GM23338 (cell line): ENCODE data around the gene SORT1. TPM values are rescaled to one million over a fixed set of nuclear protein-coding genes. Genes with fewer than 3 reads are reported as not detected.

Experiments
- ATAC-seq: fragments of 200-7000 bp; cut with Tn5 transposase; 3 replicates; pipeline ENCODE4 v1.9.1; 2020
- DNase-seq: peaks from one replicate; pipeline ENCODE4 v3.0.0-alpha.2; 2015; ENCODE audit warnings: low spot score
- H2AFZ ChIP-seq: fragments of 200-600 bp; sonication (generic); 2 replicates; pipeline ENCODE4 v1.8.0; 2016; ENCODE audit warnings: antibody characterized with exemption, mild to moderate bottlenecking, moderate library complexity
- H3F3A ChIP-seq: fragments of 200-600 bp; sonication (generic); replicated peaks from 2 replicates; pipeline ENCODE4 v1.8.0; 2017; ENCODE audit warnings: antibody characterized with exemption, mixed run types, low read depth
- H3K27ac ChIP-seq: fragments of 200-600 bp; sonication (generic); 2 replicates; pipeline ENCODE4 v1.6.1; 2016; ENCODE audit warnings: low read depth
- H3K27me3 ChIP-seq: fragments of 200-600 bp; sonication (generic); 2 replicates; pipeline ENCODE4 v1.8.0; 2016; ENCODE audit warnings: mild to moderate bottlenecking, mixed run types, moderate library complexity; ENCODE audit not compliant: insufficient read depth
- H3K36me3 ChIP-seq: fragments of 200-600 bp; sonication (generic); 2 replicates; pipeline ENCODE4 v1.8.0; 2016; ENCODE audit warnings: mild to moderate bottlenecking; ENCODE audit not compliant: insufficient read depth
- H3K4me1 ChIP-seq: fragments of 200-600 bp; sonication (generic); 2 replicates; pipeline ENCODE4 v1.8.0; 2016; ENCODE audit warnings: mild to moderate bottlenecking, moderate library complexity; ENCODE audit not compliant: insufficient read depth
- H3K4me2 ChIP-seq: fragments of 200-600 bp; sonication (generic); 2 replicates; pipeline ENCODE4 v1.7.1; 2017; ENCODE audit warnings: mixed run types
- H3K4me3 ChIP-seq: fragments of 200-600 bp; sonication (generic); 2 replicates; pipeline ENCODE4 v1.6.1; 2016; ENCODE audit warnings: mixed run types
- H3K79me2 ChIP-seq: fragments of 200-600 bp; sonication (generic); replicated peaks from 2 replicates; pipeline ENCODE4 v1.8.0; 2017; ENCODE audit warnings: mild to moderate bottlenecking; ENCODE audit not compliant: insufficient read depth
- H3K9me2 ChIP-seq: fragments of 200-600 bp; sonication (generic); 2 replicates; pipeline ENCODE4 v1.8.0; 2017; ENCODE audit not compliant: insufficient read depth
- H4K20me1 ChIP-seq: fragments of 200-600 bp; sonication (generic); replicated peaks from 2 replicates; pipeline ENCODE4 v1.8.0; 2017; ENCODE audit warnings: mild to moderate bottlenecking; ENCODE audit not compliant: insufficient read depth
- H3K27ac Mint-ChIP-seq: 2 replicates; pipeline ENCODE4 v1.8.0; 2020; ENCODE audit warnings: inconsistent platforms, mild to moderate bottlenecking, moderate library complexity, mixed read lengths
- H3K27me3 Mint-ChIP-seq: 3 replicates; pipeline ENCODE4 v1.8.0; 2022; ENCODE audit warnings: low read depth, mild to moderate bottlenecking, moderate library complexity, mixed read lengths, inconsistent platforms; ENCODE audit not compliant: insufficient read depth, poor library complexity
- H3K36me3 Mint-ChIP-seq: 3 replicates; pipeline ENCODE4 v1.8.0; 2021; ENCODE audit warnings: low read depth, mild to moderate bottlenecking, inconsistent platforms, moderate library complexity, mixed read lengths
- H3K4me1 Mint-ChIP-seq: 3 replicates; pipeline ENCODE4 v1.8.0; 2020; ENCODE audit warnings: mild to moderate bottlenecking, inconsistent platforms, mixed read lengths
- H3K4me3 Mint-ChIP-seq: 3 replicates; pipeline ENCODE4 v1.8.0; 2021; ENCODE audit warnings: moderate library complexity, mild to moderate bottlenecking, inconsistent platforms, mixed read lengths
- H3K9me3 Mint-ChIP-seq: 3 replicates; pipeline ENCODE4 v1.8.0; 2020; ENCODE audit warnings: moderate library complexity, mild to moderate bottlenecking, inconsistent platforms, mixed read lengths
- CTCF ChIP-seq, 2 experiments: fragments of 200-600 bp in 1 of 2; sonication (generic) in 1 of 2; conservative IDR thresholded peaks; 2 replicates each; pipeline versions ENCODE4 v1.5.1 to v1.6.1; 2016 to 2017; ENCODE audit warnings: antibody characterized with exemption in 2 of 2, low read depth in 2 of 2, mild to moderate bottlenecking in 2 of 2, moderate library complexity in 1 of 2
- ETS1 ChIP-seq: IDR thresholded peaks from 2 replicates; pipeline ENCODE4 v1.6.1; 2016; ENCODE audit warnings: antibody characterized with exemption
- EZH2phosphoT487 ChIP-seq: fragments of 200-600 bp; sonication (generic); IDR thresholded peaks from one replicate; pipeline ENCODE4 v1.8.1; 2018; ENCODE audit warnings: antibody characterized with exemption; ENCODE audit not compliant: unreplicated experiment
- STAT1 ChIP-seq: IDR thresholded peaks from one replicate; pipeline ENCODE4 v1.6.1; 2016; ENCODE audit warnings: antibody characterized with exemption; ENCODE audit not compliant: unreplicated experiment
- ZNF331 ChIP-seq: fragments of 250-450 bp; sonication (Bioruptor Pico); IDR thresholded peaks from 2 replicates; pipeline ENCODE4 v1.5.0; 2020; ENCODE audit warnings: low read depth, mild to moderate bottlenecking, moderate library complexity
- polyA plus RNA-seq: library from polyadenylated mRNA; unstranded; fragments of >200 nt; fragmentation: Nextera tagmentation; extraction: Ambion mirVana; gene quantifications from 2 replicates; pipeline ENCODE4 v1.2.1, GENCODE V29; 2016
- total RNA-seq: library from RNA; depleted of rRNA; stranded (reverse); fragments of >200 nt; shearing (Covaris generic); gene quantifications from 2 replicates; pipeline ENCODE4 v1.2.3, GENCODE V29; 2014
- TF ChIP-seq, protein P1 (sequence below): fragments of 250-450 bp; sonication (Bioruptor Pico); IDR thresholded peaks from 2 replicates; pipeline ENCODE4 v1.5.0; 2020; ENCODE audit warnings: mild to moderate bottlenecking, moderate library complexity

SORT1 gene
- total and polyA plus RNA-seq, 2 experiments from 2014 or later, result 10.9 to 55.4 TPM

- no peak for TF ChIP-seq ETS1
- no peak for TF ChIP-seq STAT1
- no peak for TF ChIP-seq EZH2phosphoT487
These were observed 28.5 kb downstream of the SORT1 start (continued) for GRCh38 chr1:109369167-109369746.

- no peaks in the 10 kb centered on the region for H3K36me3 ChIP-seq
- no peaks in the 10 kb centered on the region for H3K9me2 ChIP-seq
- H3K4me3 ChIP-seq, result no peak overlapping the region
- no peak overlapping the region for H2AFZ ChIP-seq
- H3K9me3 Mint-ChIP-seq, result no peaks in the 10 kb centered on the region; the same call in 2 of the 3 replicates
- H3K4me3 Mint-ChIP-seq, result no peak overlapping the region
- H3K27ac ChIP-seq, result no peak overlapping the region
- peaks cover 29% of the 10 kb centered on the region for H3K4me1 Mint-ChIP-seq
- peaks cover 4% of the 10 kb centered on the region for H3K27me3 Mint-ChIP-seq
- TF ChIP-seq ZNF331 (CRISPR knock-in tag) (no peak), CTCF (conservative IDR thresholded peaks at IDR 0.05; ENCODE audit: low read depth in 2 of 2) (0 out of 4 replicates have a peak, but pooled peaks of 1 of the 2 experiments have one; percentile 21)
- H3K4me2 ChIP-seq, result no peak overlapping the region
- H4K20me1 ChIP-seq, result peaks cover 4% of the 10 kb centered on the region; the same call in 1 of the 2 replicates
- H3K79me2 ChIP-seq, result peaks cover 51% of the 10 kb centered on the region
- H3F3A ChIP-seq, result 0 out of 2 replicates have a peak, but pooled peaks cover 3% of the 10 kb centered on the region
- H3K36me3 Mint-ChIP-seq, result peaks cover 24% of the 10 kb centered on the region
- no peaks in the 10 kb centered on the region for H3K27me3 ChIP-seq
- ATAC-seq, result peak; percentile 58
- H3K4me1 ChIP-seq, result no peaks in the 10 kb centered on the region
- H3K27ac Mint-ChIP-seq, result no peak overlapping the region
- peak; percentile 33 for DNase-seq
These were observed 29.3 kb downstream of the SORT1 start for GRCh38 chr1:109368464-109368863.

- H2AFZ ChIP-seq, result no peak overlapping the region
- Mint-ChIP-seq H3K4me1 (peaks cover 26% of the 10 kb centered on the region; the same call in 2 of the 3 replicates), H3K4me3 (no peak overlapping the region), H3K36me3 (peaks cover 24% of the 10 kb centered on the region), H3K27me3 (peaks cover 4% of the 10 kb centered on the region), H3K27ac (no peak overlapping the region), H3K9me3 (no peaks in the 10 kb centered on the region; the same call in 2 of the 3 replicates)
- TF ChIP-seq, protein P1, sequence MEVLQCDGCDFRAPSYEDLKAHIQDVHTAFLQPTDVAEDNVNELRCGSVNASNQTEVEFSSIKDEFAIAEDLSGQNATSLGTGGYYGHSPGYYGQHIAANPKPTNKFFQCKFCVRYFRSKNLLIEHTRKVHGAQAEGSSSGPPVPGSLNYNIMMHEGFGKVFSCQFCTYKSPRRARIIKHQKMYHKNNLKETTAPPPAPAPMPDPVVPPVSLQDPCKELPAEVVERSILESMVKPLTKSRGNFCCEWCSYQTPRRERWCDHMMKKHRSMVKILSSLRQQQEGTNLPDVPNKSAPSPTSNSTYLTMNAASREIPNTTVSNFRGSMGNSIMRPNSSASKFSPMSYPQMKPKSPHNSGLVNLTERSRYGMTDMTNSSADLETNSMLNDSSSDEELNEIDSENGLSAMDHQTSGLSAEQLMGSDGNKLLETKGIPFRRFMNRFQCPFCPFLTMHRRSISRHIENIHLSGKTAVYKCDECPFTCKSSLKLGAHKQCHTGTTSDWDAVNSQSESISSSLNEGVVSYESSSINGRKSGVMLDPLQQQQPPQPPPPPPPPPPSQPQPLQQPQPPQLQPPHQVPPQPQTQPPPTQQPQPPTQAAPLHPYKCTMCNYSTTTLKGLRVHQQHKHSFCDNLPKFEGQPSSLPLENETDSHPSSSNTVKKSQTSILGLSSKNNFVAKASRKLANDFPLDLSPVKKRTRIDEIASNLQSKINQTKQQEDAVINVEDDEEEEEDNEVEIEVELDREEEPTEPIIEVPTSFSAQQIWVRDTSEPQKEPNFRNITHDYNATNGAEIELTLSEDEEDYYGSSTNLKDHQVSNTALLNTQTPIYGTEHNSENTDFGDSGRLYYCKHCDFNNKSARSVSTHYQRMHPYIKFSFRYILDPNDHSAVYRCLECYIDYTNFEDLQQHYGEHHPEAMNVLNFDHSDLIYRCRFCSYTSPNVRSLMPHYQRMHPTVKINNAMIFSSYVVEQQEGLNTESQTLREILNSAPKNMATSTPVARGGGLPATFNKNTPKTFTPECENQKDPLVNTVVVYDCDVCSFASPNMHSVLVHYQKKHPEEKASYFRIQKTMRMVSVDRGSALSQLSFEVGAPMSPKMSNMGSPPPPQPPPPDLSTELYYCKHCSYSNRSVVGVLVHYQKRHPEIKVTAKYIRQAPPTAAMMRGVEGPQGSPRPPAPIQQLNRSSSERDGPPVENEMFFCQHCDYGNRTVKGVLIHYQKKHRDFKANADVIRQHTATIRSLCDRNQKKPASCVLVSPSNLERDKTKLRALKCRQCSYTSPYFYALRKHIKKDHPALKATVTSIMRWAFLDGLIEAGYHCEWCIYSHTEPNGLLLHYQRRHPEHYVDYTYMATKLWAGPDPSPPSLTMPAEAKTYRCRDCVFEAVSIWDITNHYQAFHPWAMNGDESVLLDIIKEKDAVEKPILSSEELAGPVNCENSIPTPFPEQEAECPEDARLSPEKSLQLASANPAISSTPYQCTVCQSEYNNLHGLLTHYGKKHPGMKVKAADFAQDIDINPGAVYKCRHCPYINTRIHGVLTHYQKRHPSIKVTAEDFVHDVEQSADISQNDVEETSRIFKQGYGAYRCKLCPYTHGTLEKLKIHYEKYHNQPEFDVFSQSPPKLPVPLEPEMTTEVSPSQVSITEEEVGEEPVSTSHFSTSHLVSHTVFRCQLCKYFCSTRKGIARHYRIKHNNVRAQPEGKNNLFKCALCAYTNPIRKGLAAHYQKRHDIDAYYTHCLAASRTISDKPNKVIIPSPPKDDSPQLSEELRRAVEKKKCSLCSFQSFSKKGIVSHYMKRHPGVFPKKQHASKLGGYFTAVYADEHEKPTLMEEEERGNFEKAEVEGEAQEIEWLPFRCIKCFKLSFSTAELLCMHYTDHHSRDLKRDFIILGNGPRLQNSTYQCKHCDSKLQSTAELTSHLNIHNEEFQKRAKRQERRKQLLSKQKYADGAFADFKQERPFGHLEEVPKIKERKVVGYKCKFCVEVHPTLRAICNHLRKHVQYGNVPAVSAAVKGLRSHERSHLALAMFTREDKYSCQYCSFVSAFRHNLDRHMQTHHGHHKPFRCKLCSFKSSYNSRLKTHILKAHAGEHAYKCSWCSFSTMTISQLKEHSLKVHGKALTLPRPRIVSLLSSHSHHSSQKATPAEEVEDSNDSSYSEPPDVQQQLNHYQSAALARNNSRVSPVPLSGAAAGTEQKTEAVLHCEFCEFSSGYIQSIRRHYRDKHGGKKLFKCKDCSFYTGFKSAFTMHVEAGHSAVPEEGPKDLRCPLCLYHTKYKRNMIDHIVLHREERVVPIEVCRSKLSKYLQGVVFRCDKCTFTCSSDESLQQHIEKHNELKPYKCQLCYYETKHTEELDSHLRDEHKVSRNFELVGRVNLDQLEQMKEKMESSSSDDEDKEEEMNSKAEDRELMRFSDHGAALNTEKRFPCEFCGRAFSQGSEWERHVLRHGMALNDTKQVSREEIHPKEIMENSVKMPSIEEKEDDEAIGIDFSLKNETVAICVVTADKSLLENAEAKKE (CRISPR knock-in tag), result no peak
- TF ChIP-seq ETS1, result no peak
- peaks cover 4% of the 10 kb centered on the region; the same call in 1 of the 2 replicates for H4K20me1 ChIP-seq
- H3K79me2 ChIP-seq, result peaks cover 43% of the 10 kb centered on the region
- no peaks in the 10 kb centered on the region for H3K27me3 ChIP-seq
- no peak overlapping the region for H3K4me2 ChIP-seq
- DNase-seq (no peak), ATAC-seq (no peak)
- no peaks in the 10 kb centered on the region for H3K9me2 ChIP-seq
- H3K36me3 ChIP-seq, result no peaks in the 10 kb centered on the region
- no peaks in the 10 kb centered on the region for H3F3A ChIP-seq
- H3K27ac ChIP-seq, result no peak overlapping the region
- H3K4me3 ChIP-seq, result no peak overlapping the region
- no peaks in the 10 kb centered on the region for H3K4me1 ChIP-seq
These were observed 30.1 kb downstream of the SORT1 start for GRCh38 chr1:109367626-109368025.
